ACC112 (cell line): ENCODE measurements around the gene NOTO.
"Not testable (repeated sequence)": the region's sequence is repeated elsewhere in the genome, so short reads cannot be mapped to it uniquely, and the experiment has no call there.

Experiments used
- H2AFZ ChIP-seq: fragments of 200-600 bp; sonication (generic); one replicate; pipeline ENCODE4 v1.6.0; 2017; ENCODE audit warnings: antibody characterized with exemption, low read length; ENCODE audit not compliant: unreplicated experiment
- H3K27ac ChIP-seq: fragments of 200-600 bp; sonication (generic); 2 replicates; pipeline ENCODE4 v1.5.1; 2014; ENCODE audit warnings: low read depth, mild to moderate bottlenecking, antibody characterized with exemption, low read length, moderate library complexity
- H3K27me3 ChIP-seq: fragments of 200-600 bp; sonication (generic); 2 replicates; pipeline ENCODE4 v1.6.1; 2014; ENCODE audit warnings: mild to moderate bottlenecking, antibody characterized with exemption, low read length, moderate library complexity, mixed read lengths; ENCODE audit not compliant: insufficient read depth
- H3K36me3 ChIP-seq: fragments of 200-600 bp; sonication (generic); 2 replicates; pipeline ENCODE4 v1.6.1; 2016; ENCODE audit warnings: mild to moderate bottlenecking, antibody characterized with exemption, low read length, moderate library complexity, mixed read lengths; ENCODE audit not compliant: insufficient read depth
- H3K4me1 ChIP-seq: fragments of 200-600 bp; sonication (generic); one replicate; pipeline ENCODE4 v1.6.1; 2016; ENCODE audit warnings: low read length, mixed read lengths; ENCODE audit not compliant: insufficient read depth, unreplicated experiment, control insufficient read depth
- H3K4me3 ChIP-seq: fragments of 200-600 bp; sonication (generic); 2 replicates; pipeline ENCODE4 v1.5.1; 2014; ENCODE audit warnings: mild to moderate bottlenecking, low read depth, low read length
- H3K79me2 ChIP-seq: fragments of 200-600 bp; sonication (generic); one replicate; pipeline ENCODE4 v1.6.0; 2016; ENCODE audit warnings: low read length; ENCODE audit not compliant: control insufficient read depth, unreplicated experiment, insufficient read depth

The NOTO gene

GRCh38 chr2:73202156-73203054 is at the start of gene NOTO:
Gene NOTO (plus strand): TSS chr2:73202574. CDS start chr2:73202667, 93 bp downstream.
- Histone ChIP-seq H3K27ac (no peak within 1 kb of the TSS), H3K79me2 (no peaks in the 10 kb centered on the region), H3K27me3 (peaks cover 70% of the 10 kb centered on the region), H3K4me3 (peak within 1 kb of the TSS; percentile 52), H3K36me3 (no peaks in the 10 kb centered on the region), H2AFZ (peak within 1 kb of the TSS; percentile 50), H3K4me1 (no peaks in the 10 kb centered on the region)

- Histone ChIP-seq H3K27me3 (no peaks in the 10 kb centered on the region), H3K4me1 (peaks cover 3% of the 10 kb centered on the region), H3K27ac (no peak overlapping the region), H3K79me2 (no peaks in the 10 kb centered on the region), H2AFZ (peak overlapping the region; percentile 61), H3K36me3 (no peaks in the 10 kb centered on the region), H3K4me3 (peak overlapping the region; percentile 51)
These were observed 45.7 kb upstream of the NOTO start for GRCh38 chr2:73156539-73157124.

GRCh38 chr2:73162856-73163391 is 39.5 kb upstream of the NOTO start:
- H3K4me1 ChIP-seq = no peaks in the 10 kb centered on the region
- H3K36me3 ChIP-seq = no peaks in the 10 kb centered on the region
- H3K27ac ChIP-seq = no peak overlapping the region
- no peak overlapping the region for H2AFZ ChIP-seq
- no peak overlapping the region for H3K4me3 ChIP-seq
- H3K27me3 ChIP-seq = no peaks in the 10 kb centered on the region
- no peaks in the 10 kb centered on the region for H3K79me2 ChIP-seq

GRCh38 chr2:73163483-73164367 is 38.6 kb upstream of the NOTO start:
- Histone ChIP-seq H3K27ac (no peak overlapping the region), H3K4me3 (no peak overlapping the region), H3K27me3 (no peaks in the 10 kb centered on the region), H2AFZ (no peak overlapping the region), H3K4me1 (no peaks in the 10 kb centered on the region), H3K36me3 (no peaks in the 10 kb centered on the region), H3K79me2 (no peaks in the 10 kb centered on the region)

- not testable (repeated sequence) for H2AFZ ChIP-seq, H3K4me1 ChIP-seq, H3K79me2 ChIP-seq, H3K36me3 ChIP-seq, H3K4me3 ChIP-seq, H3K27ac ChIP-seq, H3K27me3 ChIP-seq
These were observed 36.4 kb upstream of the NOTO start for GRCh38 chr2:73165978-73166377.

GRCh38 chr2:73166813-73167212 is 35.6 kb upstream of the NOTO start:
- not testable (repeated sequence) for H3K79me2 ChIP-seq, H3K4me3 ChIP-seq, H2AFZ ChIP-seq, H3K36me3 ChIP-seq, H3K27ac ChIP-seq, H3K4me1 ChIP-seq, H3K27me3 ChIP-seq

GRCh38 chr2:73168348-73168747 is 34.0 kb upstream of the NOTO start:
- not testable (repeated sequence) for H3K4me3 ChIP-seq, H3K36me3 ChIP-seq, H3K27ac ChIP-seq, H3K79me2 ChIP-seq, H2AFZ ChIP-seq, H3K4me1 ChIP-seq, H3K27me3 ChIP-seq

GRCh38 chr2:73170341-73170740 is 32.0 kb upstream of the NOTO start:
- H2AFZ ChIP-seq, H3K27ac ChIP-seq, H3K27me3 ChIP-seq, H3K4me3 ChIP-seq, H3K36me3 ChIP-seq, H3K79me2 ChIP-seq, H3K4me1 ChIP-seq: not testable (repeated sequence)

- no peak overlapping the region for H3K27ac ChIP-seq
- H3K27me3 ChIP-seq = peaks cover 15% of the 10 kb centered on the region
- H3K4me3 ChIP-seq = no peak overlapping the region
- no peak overlapping the region for H2AFZ ChIP-seq
- peaks cover 14% of the 10 kb centered on the region for H3K4me1 ChIP-seq
- no peaks in the 10 kb centered on the region for H3K79me2 ChIP-seq
- no peaks in the 10 kb centered on the region for H3K36me3 ChIP-seq
These were observed 29.4 kb upstream of the NOTO start for GRCh38 chr2:73172963-73173362.

- Histone ChIP-seq H3K4me3 (no peak overlapping the region), H3K79me2 (no peaks in the 10 kb centered on the region), H3K4me1 (peaks cover 14% of the 10 kb centered on the region), H3K36me3 (no peaks in the 10 kb centered on the region), H3K27me3 (peaks cover 23% of the 10 kb centered on the region), H2AFZ (no peak overlapping the region), H3K27ac (no peak overlapping the region)
These were observed 28.6 kb upstream of the NOTO start for GRCh38 chr2:73173781-73174180.
